HCT116 (cell line): Measurements from ENCODE around the gene KRTAP10-9.

Experiments used
- EZH2 ChIP-seq: fragments of 200-600 bp; sonication (generic); IDR thresholded peaks from 2 replicates; pipeline ENCODE4 v1.6.1; 2017; ENCODE audit warnings: antibody characterized with exemption, mixed run types
- EZH2phosphoT487 ChIP-seq: fragments of 200-600 bp; IDR thresholded peaks from 2 replicates; pipeline ENCODE4 v1.6.1; 2018; ENCODE audit warnings: antibody characterized with exemption, borderline replicate concordance
- FOSL1 ChIP-seq: IDR thresholded peaks from 2 replicates; pipeline ENCODE4 v1.6.1; 2012; ENCODE audit warnings: low read depth
- JUND ChIP-seq: IDR thresholded peaks from 2 replicates; pipeline ENCODE4 v1.6.1; 2012
- POLR2A ChIP-seq: IDR thresholded peaks from 2 replicates; pipeline ENCODE4 v1.7.0; 2011; ENCODE audit warnings: borderline replicate concordance; ENCODE audit not compliant: insufficient read depth, insufficient read length; ENCODE audit errors: extremely low read depth
- POLR2AphosphoS5 ChIP-seq: IDR thresholded peaks from 2 replicates; pipeline ENCODE4 v1.6.1; 2011; ENCODE audit warnings: mild to moderate bottlenecking, low read depth, low read length, moderate library complexity
- SP1 ChIP-seq: IDR thresholded peaks from 2 replicates; pipeline ENCODE4 v1.6.1; 2012; ENCODE audit warnings: low read depth
- SRF ChIP-seq: IDR thresholded peaks from 2 replicates; pipeline ENCODE4 v1.6.1; 2012; ENCODE audit warnings: low read depth
- YY1 ChIP-seq: IDR thresholded peaks from 2 replicates; pipeline ENCODE4 v1.6.1; 2011; ENCODE audit warnings: low read length, low read depth, moderate library complexity, mild to moderate bottlenecking; ENCODE audit not compliant: insufficient replicate concordance; ENCODE audit errors: extremely low read depth
- ZFX ChIP-seq: fragments of 450-650 bp; IDR thresholded peaks from 2 replicates; pipeline ENCODE4 v1.6.1; 2017
- ZNF274 ChIP-seq: fragments of 200-500 bp; sonication (Bioruptor generic); IDR thresholded peaks from 2 replicates; pipeline ENCODE4 v1.6.1; 2014; ENCODE audit warnings: mild to moderate bottlenecking, low read depth, low read length, inconsistent platforms
- TF ChIP-seq, protein P1 (sequence below), 3 experiments: fragments of 200-600 bp in 1 of 3; sonication (generic) in 1 of 3; IDR thresholded peaks in 2 of 3; conservative IDR thresholded peaks in 1 of 3; 2 replicates each; pipeline ENCODE4 v1.5.1; 2012 to 2017; ENCODE audit warnings: low read depth in 2 of 3, low read length in 2 of 3, antibody characterized with exemption in 1 of 3, borderline replicate concordance in 1 of 3, control low read depth in 1 of 3, mild to moderate bottlenecking in 1 of 3, mixed read lengths in 1 of 3, mixed run types in 1 of 3, moderate library complexity in 1 of 3; ENCODE audit not compliant: insufficient read depth in 1 of 3
- TF ChIP-seq, protein P2 (sequence below): IDR thresholded peaks from 2 replicates; pipeline ENCODE4 v1.6.1; 2012
- TF ChIP-seq, protein P3 (sequence below): IDR thresholded peaks from 2 replicates; pipeline ENCODE4 v1.6.1; 2012

DNA sequence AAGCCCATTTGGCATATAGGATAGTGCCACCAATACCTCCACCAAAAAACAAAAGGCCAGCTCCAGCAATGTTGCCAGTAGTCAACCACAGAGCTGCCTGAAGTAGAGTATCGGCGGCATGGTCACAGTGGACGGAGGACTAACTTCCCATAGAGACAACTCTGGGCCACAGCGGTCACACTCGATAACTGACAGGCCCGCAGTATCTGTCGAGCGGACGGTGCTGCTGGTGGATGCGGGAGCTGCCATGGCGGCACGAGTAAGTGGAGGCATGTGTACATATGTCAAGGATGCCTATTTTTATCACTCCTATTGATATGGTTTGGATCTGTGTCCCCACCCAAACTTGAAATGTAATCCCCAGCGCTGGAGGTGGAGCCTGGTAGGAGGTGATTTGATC lies 51.0 kb downstream of the KRTAP10-9 start:
- TF ChIP-seq ZNF274 (no peak), POLR2AphosphoS5 (no peak), EZH2phosphoT487 (no peak), SP1 (no peak), POLR2A (no peak), SRF (no peak), ZFX (no peak), FOSL1 (no peak), YY1 (no peak), EZH2 (no peak), JUND (no peak)
- TF ChIP-seq, protein P1, sequence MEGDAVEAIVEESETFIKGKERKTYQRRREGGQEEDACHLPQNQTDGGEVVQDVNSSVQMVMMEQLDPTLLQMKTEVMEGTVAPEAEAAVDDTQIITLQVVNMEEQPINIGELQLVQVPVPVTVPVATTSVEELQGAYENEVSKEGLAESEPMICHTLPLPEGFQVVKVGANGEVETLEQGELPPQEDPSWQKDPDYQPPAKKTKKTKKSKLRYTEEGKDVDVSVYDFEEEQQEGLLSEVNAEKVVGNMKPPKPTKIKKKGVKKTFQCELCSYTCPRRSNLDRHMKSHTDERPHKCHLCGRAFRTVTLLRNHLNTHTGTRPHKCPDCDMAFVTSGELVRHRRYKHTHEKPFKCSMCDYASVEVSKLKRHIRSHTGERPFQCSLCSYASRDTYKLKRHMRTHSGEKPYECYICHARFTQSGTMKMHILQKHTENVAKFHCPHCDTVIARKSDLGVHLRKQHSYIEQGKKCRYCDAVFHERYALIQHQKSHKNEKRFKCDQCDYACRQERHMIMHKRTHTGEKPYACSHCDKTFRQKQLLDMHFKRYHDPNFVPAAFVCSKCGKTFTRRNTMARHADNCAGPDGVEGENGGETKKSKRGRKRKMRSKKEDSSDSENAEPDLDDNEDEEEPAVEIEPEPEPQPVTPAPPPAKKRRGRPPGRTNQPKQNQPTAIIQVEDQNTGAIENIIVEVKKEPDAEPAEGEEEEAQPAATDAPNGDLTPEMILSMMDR (IDR thresholded peaks at IDR 0.05 in 2 of 3, conservative IDR thresholded peaks at IDR 0.05 in 1 of 3; ENCODE audit: borderline replicate concordance in 1 of 3, insufficient read depth in 1 of 3, low read depth in 2 of 3, low read length in 2 of 3), result no peak
- TF ChIP-seq, protein P2, sequence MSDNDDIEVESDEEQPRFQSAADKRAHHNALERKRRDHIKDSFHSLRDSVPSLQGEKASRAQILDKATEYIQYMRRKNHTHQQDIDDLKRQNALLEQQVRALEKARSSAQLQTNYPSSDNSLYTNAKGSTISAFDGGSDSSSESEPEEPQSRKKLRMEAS, result no peak
- TF ChIP-seq, protein P3, sequence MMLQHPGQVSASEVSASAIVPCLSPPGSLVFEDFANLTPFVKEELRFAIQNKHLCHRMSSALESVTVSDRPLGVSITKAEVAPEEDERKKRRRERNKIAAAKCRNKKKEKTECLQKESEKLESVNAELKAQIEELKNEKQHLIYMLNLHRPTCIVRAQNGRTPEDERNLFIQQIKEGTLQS, result no peak
